SK-N-MC (cell line): ENCODE measurements around the gene LLGL1.

ENCODE experiments used
- EZH2 ChIP-seq: fragments of 200-600 bp; sonication (generic); IDR thresholded peaks from one replicate; pipeline ENCODE4 v1.6.1; 2017; ENCODE audit warnings: antibody characterized with exemption
- POLR2AphosphoS5 ChIP-seq: IDR thresholded peaks from 2 replicates; pipeline ENCODE4 v1.6.1; 2012; ENCODE audit warnings: mild to moderate bottlenecking, low read depth, low read length, borderline replicate concordance

DNA sequence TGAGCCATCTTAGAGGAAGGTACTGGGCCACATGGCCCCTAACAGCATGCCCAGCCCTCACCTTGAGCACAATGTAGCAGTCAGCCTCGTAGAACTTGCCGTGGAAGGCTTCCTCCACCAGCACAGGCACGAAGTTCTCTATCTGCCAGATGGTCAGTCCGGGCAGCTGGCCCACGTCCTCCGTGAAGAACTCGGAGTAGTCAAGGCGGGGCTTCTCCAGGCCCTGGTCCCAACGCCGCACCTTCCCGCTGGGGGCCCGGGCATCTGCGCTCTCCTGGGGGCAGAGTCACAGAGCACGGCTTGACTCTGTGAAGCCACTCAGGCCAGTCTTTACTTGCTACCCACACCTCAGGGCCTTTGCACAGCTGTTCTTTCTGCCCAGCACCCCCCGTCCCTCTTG is 25.8 kb downstream of the LLGL1 start:
- TF ChIP-seq POLR2AphosphoS5 (no peak), EZH2 (no peak)
